ENCODE data around the gene BAIAP2L1. TPM values are rescaled to one million over a fixed set of nuclear protein-coding genes. Genes with fewer than 3 reads are reported as not detected.

BAIAP2L1 gene
- total RNA-seq, 1 donor from 2014 or later: 1.7 TPM

Other genes with a start within 250 kb of the BAIAP2L1 start
- gene BHLHA15, start 189.7 kb downstream of the BAIAP2L1 start, total RNA-seq: 0.57 and 0.73 TPM in 2 replicates
- gene TECPR1, start 148.9 kb downstream of the BAIAP2L1 start, total RNA-seq: 49.1 and 53.6 TPM in 2 replicates
- gene BRI3, start 119.4 kb downstream of the BAIAP2L1 start, total RNA-seq: 67.1 and 68.3 TPM in 2 replicates
- 0.08 and 0.10 TPM in 2 replicates for gene NPTX2, start 216.2 kb upstream of the BAIAP2L1 start, total RNA-seq

All from activated T-helper 1 cell treated with anti-CD3 and anti-CD28 coated beads, Interleukin-12 subunit alpha, Interleukin-12 subunit beta, Interleukin-2, Interleukin-4 antibody, amounts not matched to agents 30 ng/mL and 10 ng/mL and 1 ng/mL, durations not matched to agents 14 hours and 24 hours and 36 hours (primary cell).